ELF-1 (cell line): Measurements from ENCODE around the gene PRND.
"Not testable (repeated sequence)": the region's sequence is repeated elsewhere in the genome, so short reads cannot be mapped to it uniquely, and the experiment has no call there.

Experiments
- DNase-seq: peaks from one replicate; pipeline ENCODE4 v3.0.0-alpha.2; 2016; ENCODE audit warnings: low read depth, low spot score

Gene PRND

DNA sequence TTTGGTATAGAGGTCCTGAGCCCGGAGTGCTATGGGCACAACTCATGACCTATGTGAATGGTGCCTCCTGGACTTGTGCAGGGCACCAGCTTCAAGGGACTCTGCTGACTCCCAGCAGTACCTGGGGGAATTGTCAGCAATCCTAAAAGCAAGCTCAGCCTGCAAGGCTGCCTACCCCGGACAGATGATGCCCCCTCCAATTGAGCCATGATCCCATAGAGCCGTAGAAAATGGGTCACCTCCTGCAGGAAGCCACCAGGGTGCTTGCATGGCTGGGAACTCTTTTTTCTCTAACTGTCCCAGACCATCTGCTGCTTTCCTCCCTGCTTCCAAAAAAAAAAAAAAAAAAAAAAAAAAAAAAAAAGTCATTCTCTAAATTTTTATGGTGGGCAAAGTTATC is 12.9 kb upstream of the PRND start:
- DNase-seq, result no peak

DNA sequence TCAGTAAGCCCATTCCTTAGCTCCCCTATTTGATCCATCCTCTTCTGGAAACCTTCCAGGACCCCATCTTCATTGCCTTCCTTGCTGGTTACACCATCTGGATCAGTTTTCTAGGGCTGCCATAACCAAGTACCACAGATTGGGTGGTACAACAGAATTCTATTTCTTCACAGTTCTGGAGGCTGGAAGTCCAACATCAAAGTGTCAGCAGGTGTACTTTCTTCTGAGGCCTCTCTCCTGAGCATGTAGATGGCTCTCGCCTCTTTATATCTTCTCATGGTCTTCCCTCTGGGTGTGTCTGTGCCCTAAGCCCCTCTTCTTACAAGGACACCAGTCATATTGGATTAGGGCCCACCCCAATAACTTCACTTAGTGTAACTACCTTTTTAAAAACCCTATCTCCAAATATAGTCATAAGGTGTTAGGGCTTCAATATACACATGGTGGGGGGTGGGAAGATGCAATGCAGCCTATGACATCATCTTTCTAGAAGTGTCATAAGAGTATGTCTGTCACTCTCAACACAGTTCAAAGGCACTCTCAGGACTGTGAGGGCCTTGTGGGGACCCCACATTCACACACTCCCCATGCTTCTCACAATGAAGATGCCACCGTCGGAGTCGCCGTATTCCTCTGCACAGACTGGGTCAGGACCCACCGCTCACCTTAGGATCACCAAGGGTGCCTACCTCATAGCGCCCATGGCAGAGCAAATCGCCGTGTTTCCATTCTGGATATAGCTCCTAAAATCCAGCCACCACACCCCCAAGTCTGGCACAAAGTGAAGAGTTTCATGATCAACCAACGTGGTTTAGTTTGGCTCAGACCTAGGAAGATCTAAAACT is 12.2 kb upstream of the PRND start:
- DNase-seq, result no peak

DNA sequence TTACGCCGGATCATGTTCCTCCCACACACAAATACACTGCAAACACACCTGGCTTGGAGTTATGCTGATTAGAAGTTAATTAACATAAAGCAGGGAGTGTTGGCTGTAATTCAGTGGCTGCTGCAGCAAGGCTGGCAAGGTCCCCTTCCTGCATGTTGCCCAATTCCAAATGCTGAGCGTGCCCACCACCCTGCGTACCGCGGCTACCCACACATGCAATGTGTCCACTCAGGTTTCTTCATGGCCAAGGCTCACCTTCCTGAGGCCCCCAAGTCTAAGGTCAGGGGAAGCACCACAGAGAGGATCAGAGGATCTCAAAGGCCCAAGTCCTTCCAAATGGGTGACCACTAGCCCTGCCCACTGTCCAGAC is 11.6 kb upstream of the PRND start:
- no peak for DNase-seq

DNA sequence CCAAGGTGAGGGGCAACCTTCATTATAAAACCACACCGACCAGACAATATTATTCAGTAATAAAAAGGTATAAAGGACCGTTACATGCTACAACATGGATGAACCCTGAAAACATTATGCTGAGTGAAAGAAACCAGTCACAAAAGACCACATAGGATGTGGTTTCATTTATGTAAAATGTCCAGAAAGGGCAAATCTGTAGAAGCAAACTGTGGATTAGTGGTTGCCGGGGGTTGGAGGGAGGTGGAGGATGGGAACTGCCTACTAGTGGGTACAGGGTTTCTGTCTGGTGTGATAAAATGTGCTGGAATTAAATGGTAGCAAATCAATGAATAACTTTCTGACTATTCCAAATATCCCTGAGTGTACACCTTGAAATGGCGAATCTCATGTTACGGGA is 10.2 kb upstream of the PRND start:
- DNase-seq, result no peak

DNA sequence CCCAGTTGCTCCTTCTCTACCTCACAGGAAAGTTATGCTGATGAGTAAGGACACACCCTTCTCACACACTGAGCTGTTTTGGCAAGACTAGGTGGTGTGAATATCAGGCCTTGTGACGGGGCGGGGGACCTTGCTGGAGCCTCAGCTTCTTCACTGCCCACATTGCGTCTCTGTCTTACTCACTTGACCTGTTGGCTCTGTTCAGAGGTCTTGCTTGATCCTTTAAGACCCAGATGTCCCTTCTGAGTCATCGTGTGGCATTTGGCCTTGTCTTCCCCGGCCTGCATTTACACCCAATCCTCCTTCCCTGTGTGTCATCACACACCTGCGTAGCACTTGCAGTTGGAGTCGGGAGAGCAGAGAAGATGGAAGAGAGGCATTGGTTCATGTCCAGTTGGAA is 8.3 kb upstream of the PRND start:
- no peak for DNase-seq

DNA sequence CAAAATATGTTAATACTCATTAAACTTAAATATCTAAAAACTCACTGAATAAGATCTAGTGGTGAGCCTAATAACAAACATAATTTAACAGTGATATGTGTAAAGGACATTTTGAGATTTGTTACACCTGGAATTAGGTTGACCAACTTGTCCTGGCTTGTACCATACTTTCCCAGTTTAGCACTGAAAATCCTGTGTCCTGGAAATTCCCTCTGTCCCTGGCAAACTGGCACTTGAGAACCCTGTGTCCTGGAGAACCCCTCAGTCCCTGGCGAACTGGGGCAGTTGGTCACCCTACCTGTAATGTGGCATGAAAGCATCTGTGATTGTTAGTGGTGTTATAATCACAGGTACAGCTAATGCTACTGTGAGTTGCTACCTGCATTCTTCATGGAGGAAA is 6.9 kb upstream of the PRND start:
- DNase-seq, result no peak

DNA sequence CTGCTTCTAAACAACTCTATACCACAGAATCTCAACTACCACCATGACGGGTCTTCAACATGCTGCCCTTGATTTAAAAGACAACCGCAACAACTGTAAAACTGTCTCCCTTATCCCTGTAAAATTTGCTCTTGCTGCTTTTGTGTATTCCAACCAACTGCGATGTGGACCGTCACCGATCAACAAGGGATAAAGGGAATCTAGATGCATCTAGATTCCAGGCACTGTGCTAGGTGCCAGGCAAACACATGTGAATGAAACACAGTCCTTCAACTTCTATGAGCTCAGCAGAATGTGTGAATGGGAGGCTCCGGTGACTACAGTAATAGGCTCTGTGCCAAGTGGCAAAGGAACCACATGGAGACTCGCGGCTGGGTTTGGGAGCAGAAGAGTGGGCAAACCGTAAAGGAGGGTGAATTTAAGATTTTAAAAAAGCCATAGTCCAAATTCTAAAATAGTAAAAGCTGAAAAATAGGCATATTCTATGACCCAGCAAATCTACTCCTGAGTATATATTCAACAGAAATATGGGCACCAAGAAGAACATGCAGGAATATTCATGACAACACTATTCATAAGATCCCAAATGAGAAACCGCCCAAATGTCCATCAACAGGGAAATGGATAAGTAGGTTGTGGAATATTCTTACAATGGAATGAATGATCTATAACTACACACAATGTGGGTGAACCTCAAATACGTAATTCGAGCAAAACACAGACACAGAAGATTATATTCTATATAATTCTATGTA is 3.7 kb upstream of the PRND start:
- DNase-seq, result no peak

GRCh38 chr20:4719190-4719589 is 2.5 kb upstream of the PRND start:
- DNase-seq, result no peak

DNA sequence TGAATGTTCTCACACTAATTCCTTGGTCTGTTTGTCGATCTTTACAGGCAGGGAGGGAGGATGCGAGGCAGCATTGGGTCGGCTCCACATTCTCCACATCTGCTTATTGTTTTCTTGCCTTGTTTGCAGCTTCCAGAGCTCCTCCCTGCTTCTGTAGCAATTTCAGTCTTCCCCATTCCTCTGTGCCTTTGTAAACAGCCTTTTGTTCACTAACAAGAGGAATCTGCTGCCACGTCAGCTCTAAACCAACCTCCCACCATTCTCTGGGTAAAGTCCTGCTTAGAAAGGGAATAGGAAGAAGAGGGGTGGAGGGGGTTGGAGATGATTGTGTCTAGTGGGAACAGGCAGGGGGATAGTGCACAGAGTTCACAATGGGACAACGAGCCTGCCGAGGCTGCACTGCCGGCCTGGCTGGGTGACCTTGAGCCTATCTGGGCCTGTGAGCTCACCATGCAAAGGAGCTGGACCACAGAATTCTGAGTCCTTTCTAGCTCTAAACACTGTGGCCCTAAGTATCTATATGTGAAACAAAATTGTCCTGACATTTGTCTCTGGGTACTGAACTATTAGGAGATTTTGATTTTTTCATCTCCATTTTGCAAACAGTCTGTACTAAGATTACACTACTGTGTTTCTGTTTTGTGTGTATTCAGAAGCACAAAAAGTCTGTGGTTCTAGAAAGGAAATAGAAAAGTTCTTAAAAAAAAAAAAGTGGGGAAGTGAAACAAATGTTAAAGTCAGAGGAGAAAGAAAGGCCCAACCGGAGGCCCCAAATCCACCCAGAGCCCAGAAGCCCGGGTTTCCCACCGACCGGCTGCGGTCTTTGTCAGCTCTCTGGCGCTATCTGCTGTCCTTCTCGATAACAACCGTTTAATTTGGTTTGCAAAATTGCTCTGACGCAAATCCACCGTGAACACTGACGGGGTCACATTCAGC is 1.4 kb upstream of the PRND start:
- peak; percentile 78 for DNase-seq

DNA sequence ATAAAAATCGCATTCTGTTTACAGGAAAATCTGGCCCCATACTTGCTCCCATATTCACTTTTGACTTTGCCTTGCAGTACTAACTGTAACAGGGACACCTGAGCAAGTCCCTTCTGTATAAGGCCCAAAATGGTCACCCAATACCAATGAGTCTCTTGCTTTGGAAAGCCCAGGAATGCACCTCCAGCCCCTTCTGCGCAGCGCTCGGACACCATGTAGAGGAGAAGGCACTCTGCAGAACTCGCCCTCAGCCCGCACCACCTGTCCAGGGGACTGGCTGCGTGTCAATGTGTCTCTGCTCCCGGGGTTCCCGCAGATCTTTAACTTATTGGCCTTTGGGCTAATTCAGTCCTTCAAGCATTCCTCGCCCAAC is 746 bp upstream of the PRND start:
- DNase-seq, result no peak

GRCh38 chr20:4722571-4722970 is 862 bp downstream of the PRND start:
- no peak for DNase-seq

GRCh38 chr20:4722993-4723392 is 1.3 kb downstream of the PRND start:
- DNase-seq, result no peak

DNA sequence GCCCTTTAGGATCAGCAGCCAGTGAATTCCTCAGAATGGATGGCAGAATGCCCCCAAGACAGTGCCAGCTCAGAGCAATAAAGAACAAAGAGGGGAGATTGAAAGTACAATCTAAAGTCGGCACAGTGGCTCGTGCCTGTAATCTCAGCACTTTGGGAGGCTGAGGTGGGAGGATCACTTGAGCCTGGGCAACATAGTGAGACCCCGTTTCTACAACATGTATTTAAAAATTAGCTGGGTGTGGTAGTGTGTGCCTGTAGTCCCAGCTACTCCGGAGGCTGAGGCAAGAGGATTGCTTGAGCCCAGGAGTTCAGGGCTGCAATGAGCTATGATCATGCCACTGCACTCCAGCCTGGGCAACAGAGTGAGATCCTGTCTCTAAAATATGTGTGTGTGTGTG is 1.8 kb downstream of the PRND start:
- not testable (repeated sequence) for DNase-seq

DNA sequence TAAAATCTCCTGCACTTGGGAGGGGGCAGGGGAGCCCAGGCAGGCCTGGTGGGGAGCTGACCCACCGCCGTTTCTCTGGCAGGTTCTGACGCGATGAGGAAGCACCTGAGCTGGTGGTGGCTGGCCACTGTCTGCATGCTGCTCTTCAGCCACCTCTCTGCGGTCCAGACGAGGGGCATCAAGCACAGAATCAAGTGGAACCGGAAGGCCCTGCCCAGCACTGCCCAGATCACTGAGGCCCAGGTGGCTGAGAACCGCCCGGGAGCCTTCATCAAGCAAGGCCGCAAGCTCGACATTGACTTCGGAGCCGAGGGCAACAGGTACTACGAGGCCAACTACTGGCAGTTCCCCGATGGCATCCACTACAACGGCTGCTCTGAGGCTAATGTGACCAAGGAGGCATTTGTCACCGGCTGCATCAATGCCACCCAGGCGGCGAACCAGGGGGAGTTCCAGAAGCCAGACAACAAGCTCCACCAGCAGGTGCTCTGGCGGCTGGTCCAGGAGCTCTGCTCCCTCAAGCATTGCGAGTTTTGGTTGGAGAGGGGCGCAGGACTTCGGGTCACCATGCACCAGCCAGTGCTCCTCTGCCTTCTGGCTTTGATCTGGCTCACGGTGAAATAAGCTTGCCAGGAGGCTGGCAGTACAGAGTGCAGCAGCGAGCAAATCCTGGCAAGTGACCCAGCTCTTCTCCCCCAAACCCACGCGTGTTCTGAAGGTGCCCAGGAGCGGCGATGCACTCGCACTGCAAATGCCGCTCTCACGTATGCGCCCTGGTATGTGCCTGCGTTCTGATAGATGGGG is 3.0 kb downstream of the PRND start:
- no peak for DNase-seq

DNA sequence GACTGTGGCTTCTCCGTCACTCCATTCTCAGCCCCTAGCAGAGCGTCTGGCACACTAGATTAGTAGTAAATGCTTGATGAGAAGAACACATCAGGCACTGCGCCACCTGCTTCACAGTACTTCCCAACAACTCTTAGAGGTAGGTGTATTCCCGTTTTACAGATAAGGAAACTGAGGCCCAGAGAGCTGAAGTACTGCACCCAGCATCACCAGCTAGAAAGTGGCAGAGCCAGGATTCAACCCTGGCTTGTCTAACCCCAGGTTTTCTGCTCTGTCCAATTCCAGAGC is 3.5 kb downstream of the PRND start:
- no peak for DNase-seq

- DNase-seq, result no peak
Observed at GRCh38 chr20:4726710-4727397, 5.1 kb downstream of the PRND start.

GRCh38 chr20:4728120-4728760 is 6.5 kb downstream of the PRND start:
- DNase-seq, result no peak

- no peak for DNase-seq
Observed at GRCh38 chr20:4729265-4729664, 7.6 kb downstream of the PRND start.

GRCh38 chr20:4730780-4731179 is 9.1 kb downstream of the PRND start:
- peak; percentile 18 for DNase-seq

DNA sequence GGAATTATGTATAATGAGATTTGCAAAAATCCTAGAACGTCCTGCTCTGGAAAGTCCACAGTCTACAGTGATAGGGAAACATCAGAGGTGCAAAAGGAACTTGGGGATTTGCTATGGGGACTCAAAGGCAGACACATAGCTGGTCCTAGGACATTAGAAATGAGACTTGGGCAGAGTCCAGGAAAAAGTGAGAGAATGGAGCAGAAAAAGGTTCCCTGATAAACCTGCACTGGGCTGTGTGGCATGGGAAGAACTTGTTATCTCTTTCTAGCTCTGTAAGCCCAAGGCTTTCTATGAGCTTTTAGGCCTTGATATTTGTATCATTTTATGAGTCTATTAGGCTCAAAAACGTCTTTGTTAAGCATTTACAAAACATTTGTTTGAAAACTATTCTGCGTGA is 15.2 kb downstream of the PRND start:
- DNase-seq, result no peak
